Adrenal gland (tissue), 12 donors: ENCODE data around the gene ENOX1. TPM values are rescaled to one million over a fixed set of nuclear protein-coding genes. Genes with fewer than 3 reads are reported as not detected.

Experiments
- DNase-seq, 7 donors: peaks; one replicate each; pipeline ENCODE4 v3.0.0-alpha.2; 2019 to 2020
- H3K27ac ChIP-seq, 5 donors: fragments of 200-600 bp; sonication (generic) in 4 of 5; 1 replicate in 3 of 5; 2 replicates in 2 of 5; pipeline versions ENCODE4 v1.5.1 to v1.8.0; 2016 to 2020; ENCODE audit warnings: mild to moderate bottlenecking in 1 of 5
- H3K27me3 ChIP-seq: fragments of 200-600 bp; 2 replicates; pipeline ENCODE4 v1.8.0; 2021
- H3K36me3 ChIP-seq, 2 donors: fragments of 200-600 bp; replicated peaks in 1 of 2; 1 replicate in 1 of 2; 2 replicates in 1 of 2; pipeline versions ENCODE4 v1.5.1 to v1.8.0; 2018 to 2022
- H3K4me1 ChIP-seq, 2 donors: fragments of 200-600 bp; replicated peaks in 1 of 2; 1 replicate in 1 of 2; 2 replicates in 1 of 2; pipeline versions ENCODE4 v1.5.1 to v1.8.0; 2018 to 2021
- H3K4me3 ChIP-seq, 4 donors: fragments of 200-600 bp; sonication (generic) in 3 of 4; one replicate each; pipeline ENCODE4 v1.5.1; 2016 to 2018
- H3K9me3 ChIP-seq, 3 donors: fragments of 200-600 bp; sonication (generic) in 1 of 3; replicated peaks in 1 of 3; 1 replicate in 2 of 3; 2 replicates in 1 of 3; pipeline versions ENCODE4 v1.5.1 to v1.8.0; 2016 to 2021
- POLR2A ChIP-seq, 2 donors: fragments of 450-650 bp; IDR thresholded peaks; one replicate each; pipeline ENCODE4 v1.6.1; 2017; ENCODE audit warnings: antibody characterized with exemption in 2 of 2, mild to moderate bottlenecking in 2 of 2, moderate library complexity in 1 of 2
- WGBS, 4 donors: extraction: QIAGEN DNeasy Blood & Tissue Kit in 2 of 4; methylation state at CpG; one replicate each; pipeline versions ENCODE4 v1.1.5 to v1.1.7; 2013 to 2017; 5-methylcytosine and 5-hydroxymethylcytosine counted together
- intact Hi-C, 2 donors: fragments of 100-400 bp; cut with DNase I; formaldehyde crosslinking; loops; one replicate each; pipeline versions ENCODE4 v1.14.1 to v1.15.0; 2022 to 2023
- polyA plus RNA-seq, 3 donors: library from polyadenylated mRNA; stranded (reverse); fragments of 200-250 nt in 2 of 3; fragments of 350-450 nt in 1 of 3; fragmentation: Illumina TruSeq in 1 of 3; extraction: RNeasy Lipid Tissue Mini Kit (QIAGEN cat#74804) in 1 of 3; gene quantifications; one replicate each; pipeline ENCODE4 v1.2.3, GENCODE V29; 2013 to 2014
- total RNA-seq, 9 donors: library from RNA; depleted of rRNA in 4 of 9; stranded (reverse); fragments of >200 nt in 4 of 9; fragments of 120-200 nt in 1 of 9; fragmentation: NEBNext Ultra II Directional in 1 of 9; extraction: Animal tissue kit (Norgen Biotek cat#: 25700) in 1 of 9; gene quantifications; one replicate each; pipeline versions ENCODE4 v1.1.0 to v1.2.4, GENCODE V29; 2013 to 2023
- TF ChIP-seq, protein P1 (sequence below), 6 experiments: fragments of 450-650 bp in 4 of 6; fragments of 200-600 bp in 2 of 6; sonication (generic) in 1 of 6; IDR thresholded peaks; 1 replicate in 5 of 6; 2 replicates in 1 of 6; pipeline versions ENCODE4 v1.5.1 to v1.8.0; 2016 to 2021; ENCODE audit warnings: antibody characterized with exemption in 6 of 6, mild to moderate bottlenecking in 2 of 6, moderate library complexity in 1 of 6
- donor health status: healthy with polysubstance abuse.
- donor health status: Bipolar disorder and iron deficiency.
- donor health status: DM: yes; HTN: yes; CAD: no.
- donor health status: DM: no; HTN: no; CAD: no.
- donor health status: DM: no; HTN: no; CAD: no.
- donor health status: DM: yes; HTN: yes; CAD: no.

ENOX1 gene
- total and polyA plus RNA-seq, 12 donors: 0.25 to 5.8 (median 1.6) TPM

DNA sequence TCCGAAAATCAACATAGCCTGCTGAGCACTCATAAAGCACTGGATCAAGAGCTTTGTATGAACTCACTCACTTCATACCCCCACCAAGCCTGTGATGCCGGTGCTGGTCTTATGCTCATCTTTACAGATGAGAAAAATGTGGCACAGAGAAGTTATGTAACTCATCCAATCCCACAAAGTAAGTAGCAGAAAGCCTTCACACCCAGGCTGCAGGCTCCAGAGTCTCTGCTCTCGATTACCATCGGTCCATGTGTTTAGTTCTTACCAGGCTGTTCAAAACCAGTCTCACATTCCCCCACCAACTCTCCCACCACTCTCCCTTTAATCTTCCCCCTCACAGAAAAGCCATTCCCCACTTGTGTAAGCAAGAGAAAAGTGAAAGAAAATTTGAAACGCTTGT, 487.4 kb downstream of the ENOX1 start:
- no peak overlapping the region for H3K27ac ChIP-seq
- no peaks in the 10 kb centered on the region for H3K27me3 ChIP-seq
- TF ChIP-seq, protein P1, sequence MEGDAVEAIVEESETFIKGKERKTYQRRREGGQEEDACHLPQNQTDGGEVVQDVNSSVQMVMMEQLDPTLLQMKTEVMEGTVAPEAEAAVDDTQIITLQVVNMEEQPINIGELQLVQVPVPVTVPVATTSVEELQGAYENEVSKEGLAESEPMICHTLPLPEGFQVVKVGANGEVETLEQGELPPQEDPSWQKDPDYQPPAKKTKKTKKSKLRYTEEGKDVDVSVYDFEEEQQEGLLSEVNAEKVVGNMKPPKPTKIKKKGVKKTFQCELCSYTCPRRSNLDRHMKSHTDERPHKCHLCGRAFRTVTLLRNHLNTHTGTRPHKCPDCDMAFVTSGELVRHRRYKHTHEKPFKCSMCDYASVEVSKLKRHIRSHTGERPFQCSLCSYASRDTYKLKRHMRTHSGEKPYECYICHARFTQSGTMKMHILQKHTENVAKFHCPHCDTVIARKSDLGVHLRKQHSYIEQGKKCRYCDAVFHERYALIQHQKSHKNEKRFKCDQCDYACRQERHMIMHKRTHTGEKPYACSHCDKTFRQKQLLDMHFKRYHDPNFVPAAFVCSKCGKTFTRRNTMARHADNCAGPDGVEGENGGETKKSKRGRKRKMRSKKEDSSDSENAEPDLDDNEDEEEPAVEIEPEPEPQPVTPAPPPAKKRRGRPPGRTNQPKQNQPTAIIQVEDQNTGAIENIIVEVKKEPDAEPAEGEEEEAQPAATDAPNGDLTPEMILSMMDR (IDR thresholded peaks at IDR 0.05): no peak
- no peak for TF ChIP-seq POLR2A (IDR thresholded peaks at IDR 0.05)
- peaks cover 0 to 11% of the 10 kb centered on the region in 2 donors for H3K4me1 ChIP-seq
- no peaks in the 10 kb centered on the region for H3K36me3 ChIP-seq
- DNase-seq: no peak
- no peak overlapping the region for H3K4me3 ChIP-seq
- WGBS, 4 donors: 77 to 89% (median 86%) methylated on average over 5 of the region's 5 CpGs
- H3K9me3 ChIP-seq: no peaks in the 10 kb centered on the region
- intact Hi-C loops: no loop called here

DNA sequence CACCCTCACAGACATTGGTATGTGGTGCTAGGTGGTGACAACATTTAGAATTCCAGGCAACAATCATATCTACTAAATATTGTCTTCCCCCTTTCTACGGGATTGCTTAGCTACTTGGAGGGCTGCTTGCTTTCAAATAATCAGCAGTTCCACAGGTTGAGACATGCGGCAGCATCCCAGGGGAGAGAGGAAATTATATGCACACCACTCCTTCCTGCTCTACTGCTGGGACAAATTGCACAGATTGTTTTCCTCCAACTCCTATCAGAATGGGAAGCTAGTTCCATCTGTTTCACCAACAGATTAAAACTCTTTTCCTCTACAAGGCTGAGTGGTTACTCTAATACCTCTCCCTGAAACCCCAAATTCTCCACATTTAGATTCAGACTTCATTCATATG, 488.0 kb downstream of the ENOX1 start:
- Histone ChIP-seq H3K9me3 (no peaks in the 10 kb centered on the region), H3K27me3 (no peaks in the 10 kb centered on the region), H3K4me1 (peaks cover 0 to 11% of the 10 kb centered on the region in 2 donors), H3K36me3 (no peaks in the 10 kb centered on the region), H3K27ac (no peak overlapping the region), H3K4me3 (no peak overlapping the region)
- intact Hi-C loops: no loop called here
- WGBS, 4 donors: 57 to 73% (median 65%) methylated on average over 2 of the region's 2 CpGs
- no peak for DNase-seq
- TF ChIP-seq, protein P1 (IDR thresholded peaks at IDR 0.05): no peak
- no peak for TF ChIP-seq POLR2A (IDR thresholded peaks at IDR 0.05)

DNA sequence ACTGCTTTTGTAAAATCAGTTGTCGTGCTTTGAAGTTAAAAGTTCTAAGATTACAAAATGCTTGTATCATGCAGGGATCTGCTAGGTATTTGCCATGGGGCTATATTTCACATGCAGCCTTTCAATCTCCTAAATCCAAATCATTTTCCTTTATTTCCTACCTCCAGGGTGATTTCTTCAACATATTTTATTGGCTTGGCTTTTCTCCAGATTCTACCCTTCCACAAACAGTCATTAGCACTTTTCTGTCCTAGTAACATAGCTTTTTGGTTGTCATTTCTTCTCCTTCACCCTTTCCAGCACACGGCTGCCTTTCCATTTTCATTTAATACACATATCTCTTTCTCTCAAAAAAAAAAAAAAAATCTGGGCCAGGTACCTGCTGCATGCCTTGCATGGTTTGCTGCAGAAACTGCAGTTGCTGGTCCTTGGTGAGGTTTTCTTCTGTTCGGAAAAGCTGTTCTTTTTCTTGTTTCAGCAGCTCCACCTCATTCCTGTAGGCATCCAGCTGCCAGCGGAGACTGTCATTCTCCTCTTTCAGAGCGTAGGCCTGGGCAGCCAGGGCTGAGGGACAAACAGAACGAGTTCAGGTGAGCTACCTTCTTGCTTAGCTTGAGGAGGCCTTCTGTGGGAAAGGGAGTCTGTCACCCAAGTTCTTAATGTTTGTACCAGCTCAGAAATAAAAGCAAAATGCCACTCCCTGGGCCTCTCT, 488.6 kb downstream of the ENOX1 start:
- no peaks in the 10 kb centered on the region for H3K27me3 ChIP-seq
- intact Hi-C loops: no loop called here
- H3K36me3 ChIP-seq: no peaks in the 10 kb centered on the region
- WGBS, 4 donors: 83 to 89% (median 87%) methylated on average over 6 of the region's 6 CpGs
- H3K27ac ChIP-seq: no peak overlapping the region
- TF ChIP-seq POLR2A (IDR thresholded peaks at IDR 0.05): no peak
- TF ChIP-seq, protein P1 (IDR thresholded peaks at IDR 0.05): no peak
- no peak for DNase-seq
- peaks cover 0 to 8% of the 10 kb centered on the region in 2 donors for H3K4me1 ChIP-seq
- H3K9me3 ChIP-seq: no peaks in the 10 kb centered on the region
- H3K4me3 ChIP-seq: no peak overlapping the region

DNA sequence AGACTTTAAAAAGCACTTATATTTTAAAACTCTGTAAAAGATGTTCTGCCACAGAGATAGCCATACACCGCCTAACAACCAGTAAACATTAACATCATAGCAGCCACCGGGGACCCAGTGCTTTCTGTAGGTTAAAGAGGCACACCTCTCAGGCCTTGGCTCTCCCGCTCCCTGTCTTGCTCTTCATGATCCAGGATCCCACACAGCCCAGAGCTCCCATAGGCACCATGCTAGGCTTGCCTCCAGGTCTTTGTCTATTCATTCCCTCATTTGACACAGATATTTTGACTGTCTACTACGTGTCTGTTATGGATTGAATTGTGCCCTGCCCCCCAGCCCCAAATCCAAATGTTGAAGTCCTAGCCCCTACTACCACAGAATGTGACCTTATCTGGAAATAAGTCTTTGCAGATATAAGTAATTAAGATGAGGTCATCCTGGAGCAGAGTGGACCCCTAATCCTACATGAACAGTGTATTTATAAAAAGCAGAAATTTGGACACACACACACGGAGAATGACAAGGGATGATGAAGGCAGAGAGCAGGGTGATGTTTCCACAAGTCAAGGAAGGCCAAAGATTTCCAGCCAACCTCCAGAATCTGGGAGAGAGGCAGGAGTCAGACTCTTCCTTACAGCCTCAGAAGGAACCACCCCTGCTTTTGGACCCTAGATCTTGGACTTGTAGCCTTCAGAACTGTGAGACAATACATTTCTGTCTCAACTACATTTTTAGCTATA, 490.8 kb downstream of the ENOX1 start:
- WGBS, 4 donors: 69 to 84% (median 79%) methylated on average over 5 of the region's 5 CpGs
- Histone ChIP-seq H3K4me1 (no peaks in the 10 kb centered on the region), H3K9me3 (no peaks in the 10 kb centered on the region), H3K27me3 (no peaks in the 10 kb centered on the region), H3K4me3 (no peak overlapping the region), H3K27ac (no peak overlapping the region), H3K36me3 (no peaks in the 10 kb centered on the region)
- intact Hi-C loops: no loop called here
- DNase-seq: no peak
- TF ChIP-seq, protein P1 (IDR thresholded peaks at IDR 0.05): no peak
- no peak for TF ChIP-seq POLR2A (IDR thresholded peaks at IDR 0.05)
